Stimulated activated CD8-positive, alpha-beta memory T cell treated with anti-CD3 and anti-CD28 coated beads, Interleukin-4, amount 100 ng/mL, for 4 hours (primary cell): ENCODE results near the gene NLN.
"Not testable (repeated sequence)": the region's sequence is repeated elsewhere in the genome, so short reads cannot be mapped to it uniquely, and the experiment has no call there.

Experiments
- DNase-seq, 2 donors: peaks; one replicate each; pipeline ENCODE4 v3.0.0-alpha.2; 2020; ENCODE audit warnings: low read depth in 2 of 2, low spot score in 1 of 2

NLN gene

DNA sequence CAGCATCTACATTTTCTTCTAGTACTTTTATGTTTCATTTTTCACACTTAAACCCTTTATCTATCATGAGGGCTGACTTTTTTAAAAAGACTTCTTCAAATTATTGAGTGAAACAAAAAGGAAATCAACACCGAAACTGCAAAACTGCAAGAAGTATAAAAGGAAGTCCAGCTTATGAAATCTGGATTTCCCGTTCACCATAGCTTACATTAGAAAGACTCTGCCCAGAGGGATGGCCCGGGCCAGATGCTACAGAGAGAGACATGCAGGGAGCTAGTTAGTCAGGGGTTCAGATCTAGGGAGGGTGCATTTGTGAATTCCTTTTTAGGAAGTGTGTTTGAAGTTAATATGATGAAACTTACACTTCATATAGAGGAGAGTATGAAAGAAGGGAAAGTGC is 10.0 kb downstream of the NLN start:
- not testable (repeated sequence) for DNase-seq

DNA sequence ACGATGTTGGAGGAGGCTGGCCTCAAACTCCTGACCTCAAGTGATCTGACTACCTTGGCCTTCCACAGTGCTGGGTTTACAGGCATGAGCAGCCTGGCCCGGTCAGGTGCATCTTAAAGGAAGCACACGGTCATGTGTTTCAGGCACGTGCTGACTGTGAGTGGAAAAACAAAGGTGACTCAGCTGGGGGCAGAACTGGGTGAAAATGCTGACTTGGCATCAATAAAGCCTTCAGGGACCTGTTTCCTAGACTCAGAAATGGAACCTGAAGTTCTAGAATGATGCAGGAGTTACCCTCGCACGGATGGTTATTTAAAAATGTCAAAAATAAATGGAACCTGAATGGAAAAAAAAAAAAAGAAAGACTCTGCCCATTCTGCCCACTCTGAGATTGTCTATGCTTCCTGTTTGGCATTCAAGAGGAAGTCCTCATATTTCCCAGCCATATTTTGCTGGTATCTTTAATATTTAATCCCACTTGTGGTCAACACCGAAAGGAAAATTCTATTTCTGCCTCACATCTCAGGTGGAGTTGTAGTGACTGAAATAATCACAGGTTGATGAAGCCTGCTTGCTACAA is 12.3 kb downstream of the NLN start:
- DNase-seq, result not testable (repeated sequence)

DNA sequence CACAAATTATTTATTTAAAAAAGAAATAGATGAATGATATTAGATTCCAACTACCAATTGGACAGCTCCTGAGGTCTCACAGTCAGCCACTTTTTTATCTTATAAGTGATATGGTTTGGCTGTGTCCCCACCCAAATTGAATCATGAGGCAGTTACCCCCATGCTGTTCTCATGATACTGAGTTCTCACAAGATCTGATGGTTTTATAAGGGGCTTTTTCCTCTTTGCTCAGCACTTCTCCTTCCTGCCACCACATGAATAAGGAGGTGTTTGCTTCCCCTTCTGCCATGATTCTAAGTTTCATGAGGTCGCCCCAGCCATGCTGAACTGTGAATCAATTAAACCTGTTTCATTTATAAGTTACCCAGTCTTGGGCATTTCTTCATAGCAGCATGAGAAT is 12.9 kb downstream of the NLN start:
- DNase-seq, result no peak

DNA sequence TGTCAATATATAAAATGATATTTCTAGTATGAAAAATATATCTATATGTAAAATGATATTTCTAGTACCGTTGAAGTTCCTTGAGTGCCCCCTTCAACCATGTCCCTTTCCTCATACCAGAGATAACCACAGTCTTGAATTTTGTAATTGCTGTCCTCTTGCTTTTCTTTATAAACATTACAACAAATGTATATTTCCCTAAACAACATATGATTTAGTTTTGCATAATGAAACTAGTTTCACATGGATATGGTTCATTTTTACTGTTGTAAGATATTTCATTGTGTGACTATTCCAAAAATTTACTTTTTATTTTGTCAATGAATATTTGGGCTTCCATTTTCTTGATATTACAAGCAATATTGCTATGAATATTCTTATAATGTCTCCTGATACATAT is 14.0 kb downstream of the NLN start:
- DNase-seq, result no peak

DNA sequence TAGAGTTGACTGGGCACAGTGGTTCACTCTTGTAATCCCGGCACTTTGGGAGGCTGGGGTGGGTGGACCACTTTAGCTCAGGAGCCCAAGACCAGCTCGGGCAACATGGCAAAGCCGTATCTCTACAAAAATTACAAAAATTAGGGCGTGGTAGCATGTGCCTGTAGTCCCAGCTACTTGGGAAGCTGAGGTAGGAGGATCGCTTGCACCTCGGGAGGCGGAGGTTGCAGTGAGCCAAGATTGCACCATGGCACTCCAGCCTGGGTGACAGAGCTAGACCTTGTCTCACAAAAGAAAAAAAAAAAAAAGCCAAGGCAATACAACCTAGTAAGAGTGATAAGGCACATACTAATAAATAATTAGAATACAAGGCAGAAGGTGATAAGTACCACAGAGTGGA is 15.8 kb downstream of the NLN start:
- no peak for DNase-seq

DNA sequence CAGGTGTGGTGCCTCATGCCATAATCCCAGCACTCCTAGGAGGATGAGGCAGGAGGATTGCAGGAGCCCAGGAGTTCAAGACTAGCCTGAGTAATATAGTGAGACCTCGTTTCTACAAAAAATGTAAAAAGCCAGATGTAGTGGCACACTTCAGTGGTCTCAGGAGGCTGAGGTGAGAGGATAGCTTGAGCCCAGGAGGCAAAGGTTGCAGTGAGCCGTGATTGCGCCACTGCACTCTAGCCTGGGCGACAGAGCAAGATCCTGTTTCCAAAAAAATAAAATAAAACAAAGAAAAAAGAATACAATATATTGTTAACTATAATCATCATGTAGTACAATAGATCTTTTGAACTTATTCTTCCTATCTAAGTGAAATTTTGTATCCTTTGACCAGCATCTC is 16.3 kb downstream of the NLN start:
- DNase-seq, result no peak

DNA sequence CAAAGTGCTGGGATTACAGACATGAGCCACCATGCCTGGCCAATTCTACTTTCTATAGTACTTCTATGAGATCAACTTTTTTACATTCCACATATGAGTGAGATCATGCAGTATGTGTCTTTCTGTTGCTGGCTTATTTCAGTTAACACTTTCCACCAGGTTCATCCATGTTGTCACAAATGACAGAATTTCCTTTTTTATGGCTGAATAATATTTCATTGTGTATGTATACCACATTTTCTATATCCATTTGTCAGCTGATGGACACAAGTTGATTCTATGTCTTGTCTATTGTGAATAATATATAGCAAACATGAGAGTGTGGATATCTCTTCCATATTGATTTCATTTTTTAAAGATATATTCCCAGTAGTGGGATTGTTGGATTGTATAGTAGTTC is 17.2 kb downstream of the NLN start:
- no peak for DNase-seq

DNA sequence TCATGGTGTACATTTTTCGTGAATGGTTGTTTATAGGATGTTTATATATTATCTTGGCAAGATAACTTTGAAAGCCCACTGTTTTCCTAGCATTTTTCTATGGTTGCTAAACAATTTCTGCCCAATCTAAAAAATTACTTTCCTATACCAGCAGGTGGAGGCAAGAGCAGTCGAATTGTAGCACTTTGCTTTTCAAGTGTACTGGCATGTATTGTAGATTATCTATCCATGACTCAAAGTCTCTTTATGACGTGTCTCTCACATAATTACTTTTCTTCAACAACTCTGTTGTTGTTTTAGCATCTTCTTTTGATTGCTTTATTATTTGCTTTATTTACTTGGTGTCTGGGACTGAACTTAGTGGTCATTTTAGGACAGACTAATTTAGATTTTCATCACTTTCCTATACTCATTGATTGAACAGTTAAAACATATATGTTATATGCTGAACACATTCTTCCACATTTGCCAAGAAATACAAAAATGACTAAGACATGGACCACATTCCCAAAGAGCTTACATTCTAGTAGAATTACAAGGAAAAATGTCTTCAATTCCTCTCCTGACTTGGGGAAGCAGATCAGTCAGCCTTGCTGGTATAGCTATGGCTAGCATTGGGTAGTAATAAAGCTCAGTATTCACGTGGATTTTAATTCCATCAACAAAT is 20.7 kb downstream of the NLN start:
- DNase-seq, result no peak

DNA sequence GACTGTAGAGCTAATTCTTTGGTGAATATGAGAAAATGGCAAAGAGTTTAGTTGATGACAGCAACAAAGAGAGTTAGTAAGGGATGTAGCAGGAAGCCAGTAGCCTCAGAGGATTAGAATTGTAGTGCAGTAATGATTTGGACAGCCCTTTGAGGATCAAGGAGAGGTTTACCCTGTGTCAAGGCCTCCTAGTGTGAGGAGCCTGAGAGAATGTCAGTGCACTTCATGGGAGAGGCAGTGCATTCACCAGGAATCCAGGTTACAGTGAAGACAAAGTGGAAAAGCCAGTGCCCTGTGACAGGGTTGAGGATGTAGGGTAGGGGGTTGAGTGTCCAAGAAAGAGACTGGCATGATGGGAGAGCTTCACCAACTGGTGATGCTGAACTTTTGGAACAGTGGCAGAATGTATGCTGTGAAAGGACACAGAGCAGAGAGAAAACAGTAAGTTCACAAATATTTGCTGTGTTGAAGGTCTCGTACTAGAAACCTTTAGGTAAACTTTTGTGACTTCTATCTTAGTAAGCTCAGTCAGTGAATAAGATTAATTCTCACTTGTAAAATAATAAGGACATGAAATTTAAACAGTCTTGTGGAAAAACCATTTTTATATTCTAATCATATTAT is 27.3 kb downstream of the NLN start:
- DNase-seq, result no peak

DNA sequence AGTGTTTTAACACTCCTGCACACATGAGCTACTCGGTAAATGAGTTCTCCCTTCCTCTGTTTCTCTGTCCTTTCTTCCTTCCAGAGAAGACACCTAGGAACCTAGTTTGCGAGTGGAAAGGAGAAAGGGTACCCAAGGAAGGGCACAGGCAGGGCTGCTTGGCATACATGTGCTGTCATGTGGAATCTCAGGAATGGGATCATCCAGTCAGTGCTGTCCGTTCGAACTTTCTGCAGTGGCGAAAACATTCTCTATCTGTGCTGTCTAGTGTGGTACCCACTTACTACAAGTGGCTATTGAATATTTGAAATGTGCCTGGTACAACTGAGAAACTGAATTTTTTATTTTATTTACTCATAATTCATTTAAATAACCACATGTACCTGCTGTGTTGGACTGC is 28.0 kb downstream of the NLN start:
- DNase-seq, result no peak

DNA sequence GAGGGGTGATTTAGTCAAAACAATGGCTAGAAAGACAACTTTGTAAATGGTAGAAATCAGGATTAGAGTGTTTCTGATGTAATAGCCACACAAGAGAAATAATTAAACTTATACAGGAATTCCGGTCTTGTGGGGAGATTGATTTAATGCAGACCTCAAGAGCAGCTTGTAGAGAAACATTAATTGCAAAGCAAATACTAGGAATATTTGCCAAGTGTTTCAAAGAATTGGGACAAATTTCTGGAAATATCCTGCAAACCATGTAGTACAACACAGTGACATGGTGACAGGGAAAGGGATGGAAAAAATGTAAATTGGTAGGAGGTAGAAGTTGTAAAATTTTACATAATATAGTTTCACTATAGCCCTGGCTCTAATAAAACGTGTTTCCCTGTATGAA is 28.9 kb downstream of the NLN start:
- no peak for DNase-seq

DNA sequence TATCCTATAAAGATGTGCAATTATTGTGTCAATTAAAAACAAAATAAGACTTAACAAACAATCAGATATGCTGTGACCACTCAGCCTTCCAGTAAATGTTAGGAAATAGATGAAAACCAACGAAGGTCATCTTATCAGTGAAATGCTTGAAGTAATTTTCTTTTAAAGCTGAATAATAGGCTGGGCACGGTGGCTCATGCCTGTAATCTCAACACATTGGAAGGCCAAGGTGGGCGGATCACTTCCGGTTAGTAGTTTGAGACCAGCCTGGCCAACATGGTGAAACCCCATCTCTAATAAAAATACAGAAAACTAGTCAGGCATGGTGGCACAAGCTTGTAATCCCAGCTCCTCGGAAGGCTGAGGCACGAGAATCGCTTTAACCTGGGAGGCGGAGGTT is 31.2 kb downstream of the NLN start:
- DNase-seq, result no peak

DNA sequence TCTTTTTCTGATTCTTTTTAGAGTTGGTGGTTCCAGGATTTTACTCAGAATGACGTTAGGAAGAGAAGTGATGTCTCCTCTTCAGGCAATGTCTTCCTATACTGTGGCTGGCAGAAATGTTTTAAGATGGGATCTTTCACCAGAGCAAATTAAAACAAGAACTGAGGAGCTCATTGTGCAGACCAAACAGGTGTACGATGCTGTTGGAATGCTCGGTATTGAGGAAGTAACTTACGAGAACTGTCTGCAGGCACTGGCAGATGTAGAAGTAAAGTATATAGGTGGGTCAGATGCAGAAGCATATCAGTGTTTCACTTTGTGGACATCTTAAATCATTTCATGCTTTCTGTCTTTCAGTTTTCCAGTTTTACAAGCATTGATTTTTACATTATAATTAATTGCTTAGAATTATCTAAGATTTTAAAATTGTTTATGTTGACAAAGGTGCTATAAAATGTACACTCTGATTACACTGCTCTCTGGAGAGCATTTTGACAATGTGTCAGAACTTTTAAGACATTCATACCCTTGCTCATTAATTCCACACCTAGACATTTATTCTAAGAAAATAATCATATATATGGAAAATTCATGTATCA is 36.6 kb downstream of the NLN start:
- DNase-seq, result no peak

DNA sequence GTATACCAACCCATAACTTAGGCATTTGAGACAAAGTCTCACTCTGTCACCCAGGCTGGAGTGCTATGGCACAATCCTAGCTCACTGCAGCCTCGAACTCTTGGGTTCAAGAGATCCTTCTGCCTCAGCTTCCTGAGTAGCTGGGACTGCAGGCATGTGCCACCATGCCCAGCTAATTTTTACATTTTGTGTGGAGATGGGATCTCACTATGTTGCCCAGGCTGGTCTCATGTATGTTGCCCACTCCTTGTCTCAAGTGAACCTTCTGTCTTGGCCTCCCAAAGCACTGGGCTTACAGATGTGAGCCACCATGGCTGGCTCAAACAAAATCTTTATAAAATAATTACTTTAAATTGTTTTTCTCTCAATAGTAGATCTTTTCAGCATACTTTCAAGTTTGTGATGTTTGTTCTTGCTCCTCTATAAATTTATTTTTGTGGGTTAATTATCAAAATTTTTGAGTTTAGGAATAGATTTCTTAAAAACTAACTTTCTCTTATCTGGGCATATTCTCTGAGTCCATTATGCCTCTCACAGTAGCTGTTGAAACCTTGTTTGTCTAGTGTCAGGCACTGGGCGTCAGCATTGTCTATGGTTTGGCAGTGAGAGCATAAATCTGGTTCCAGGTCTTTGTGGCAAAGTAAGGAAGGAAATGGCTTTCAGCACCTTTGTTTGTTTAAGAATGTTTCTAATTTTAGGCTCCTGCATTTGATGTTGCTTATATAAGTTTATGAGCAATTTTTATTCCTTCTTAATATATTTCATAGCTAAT is 38.7 kb downstream of the NLN start:
- DNase-seq, result peak; percentile 11 to 15

DNA sequence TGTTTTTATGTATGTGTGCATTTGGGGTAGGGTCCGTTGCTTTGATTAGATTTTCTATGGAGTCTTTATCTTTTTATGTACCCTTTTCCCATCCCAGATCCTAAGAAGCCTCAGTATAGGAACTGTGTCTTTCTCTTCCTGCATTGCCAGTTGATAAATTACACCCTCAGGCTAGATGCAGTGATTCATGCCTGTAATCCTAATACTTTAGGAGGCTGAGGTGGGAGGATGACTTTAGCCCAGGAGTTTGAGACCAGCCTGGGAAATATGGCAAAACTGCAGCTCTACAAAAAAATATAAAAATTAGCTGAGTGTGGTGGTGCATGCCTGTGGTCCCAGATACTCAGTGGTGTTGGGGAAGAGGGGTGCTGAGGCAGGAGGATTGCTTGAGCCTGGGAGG is 40.2 kb downstream of the NLN start:
- DNase-seq, result no peak

DNA sequence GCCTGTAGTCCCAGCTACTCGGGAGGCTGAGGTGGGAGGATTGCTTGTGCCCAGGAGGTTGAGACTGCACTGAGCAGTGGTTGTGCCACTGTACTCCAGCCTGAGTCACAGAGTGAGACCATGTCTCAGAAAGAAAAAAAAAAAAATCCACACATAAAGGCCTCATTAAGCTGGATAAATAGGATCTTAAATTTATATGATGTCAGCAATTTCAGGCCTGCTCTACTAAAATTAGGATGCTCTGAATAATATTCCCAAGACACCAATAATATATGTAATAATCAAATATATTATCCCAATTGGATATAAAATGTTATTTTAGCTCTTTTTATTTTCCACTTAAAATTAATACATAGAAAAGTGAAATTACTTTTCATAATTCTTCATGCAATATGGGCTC is 43.6 kb downstream of the NLN start:
- no peak for DNase-seq

DNA sequence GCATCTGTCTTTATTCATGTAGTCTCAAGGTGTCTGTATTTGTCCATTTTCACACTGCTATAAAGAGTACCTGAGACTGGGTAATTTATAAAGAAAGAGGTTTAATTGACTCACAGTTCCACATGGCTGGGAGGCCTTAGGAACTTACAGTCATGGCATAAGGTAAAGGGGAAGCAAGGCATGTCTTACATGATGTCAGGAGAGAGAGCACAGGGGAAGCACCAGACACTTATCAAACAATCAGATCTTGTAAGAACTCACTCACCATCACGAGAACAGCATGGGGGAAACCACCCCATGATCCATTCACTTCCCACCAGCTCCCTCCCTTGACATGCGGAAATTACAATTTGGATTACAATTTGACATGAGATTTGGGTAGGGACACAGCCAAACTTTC is 44.2 kb downstream of the NLN start:
- DNase-seq, result no peak

DNA sequence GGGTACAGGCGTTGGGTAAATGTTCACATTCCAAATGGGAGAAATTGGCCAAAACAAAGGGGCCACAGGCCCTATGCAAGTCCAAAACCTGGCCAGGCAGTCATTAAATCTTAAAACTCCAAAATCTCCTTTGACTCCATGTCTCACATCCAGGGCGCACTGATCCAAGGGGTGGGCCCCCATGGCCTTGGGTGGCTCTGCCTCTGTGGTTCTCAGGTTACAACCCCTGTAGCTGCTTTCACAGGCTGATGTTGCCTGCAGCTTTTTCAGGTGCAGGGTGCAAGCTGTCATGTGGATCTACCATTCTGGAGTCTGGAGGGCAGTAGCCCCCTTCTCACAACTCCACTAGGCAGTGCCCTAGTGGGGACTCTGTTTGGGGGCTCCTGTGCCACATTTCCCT is 44.8 kb downstream of the NLN start:
- no peak for DNase-seq

DNA sequence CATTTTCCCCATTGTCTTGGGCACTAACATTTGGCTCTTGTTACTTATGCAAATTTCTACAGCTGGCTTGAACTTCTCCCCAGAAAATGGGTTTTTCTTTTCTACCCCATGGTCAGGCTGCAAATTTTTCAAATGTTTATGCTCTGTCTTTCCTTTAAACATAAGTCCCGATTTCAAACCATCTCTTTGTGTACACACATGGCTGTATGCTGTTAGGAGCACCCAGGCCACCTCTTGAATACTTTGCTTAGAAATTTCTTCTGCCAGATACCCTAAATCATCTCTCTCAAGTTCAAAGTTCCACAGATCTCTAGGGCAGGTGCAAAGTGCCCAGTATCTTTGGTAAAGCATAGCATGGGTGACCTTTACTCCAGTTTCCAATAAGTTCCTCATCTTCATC is 45.6 kb downstream of the NLN start:
- DNase-seq, result no peak

DNA sequence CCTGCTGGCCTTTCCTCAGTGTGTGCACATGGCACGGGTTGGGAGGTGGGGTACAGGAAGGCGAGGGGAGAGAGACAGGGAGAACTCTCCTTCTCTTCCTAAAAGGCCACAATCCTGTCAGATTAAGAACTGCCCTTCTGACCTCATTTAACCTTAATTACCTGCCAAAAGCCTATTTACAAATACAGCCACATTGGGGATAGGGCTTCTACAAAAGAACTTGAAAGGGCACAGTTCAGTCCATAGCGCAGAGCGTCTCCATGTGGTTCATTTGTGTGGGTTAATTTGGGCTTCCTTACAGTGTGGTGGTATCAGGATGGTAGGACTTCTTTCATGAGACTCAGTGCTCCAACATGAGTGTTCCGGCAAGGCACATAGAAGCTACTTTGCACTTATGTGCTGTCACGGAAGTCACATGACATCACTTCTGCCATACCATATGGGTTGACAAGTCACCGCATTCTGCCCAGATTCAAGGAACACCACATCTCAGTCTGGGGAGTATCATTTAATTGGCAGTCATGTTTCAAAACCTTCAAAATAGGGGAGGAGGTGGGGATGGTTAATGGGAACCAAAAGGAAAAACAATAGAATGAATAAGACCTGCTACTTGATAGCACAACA is 46.8 kb downstream of the NLN start:
- DNase-seq, result no peak

DNA sequence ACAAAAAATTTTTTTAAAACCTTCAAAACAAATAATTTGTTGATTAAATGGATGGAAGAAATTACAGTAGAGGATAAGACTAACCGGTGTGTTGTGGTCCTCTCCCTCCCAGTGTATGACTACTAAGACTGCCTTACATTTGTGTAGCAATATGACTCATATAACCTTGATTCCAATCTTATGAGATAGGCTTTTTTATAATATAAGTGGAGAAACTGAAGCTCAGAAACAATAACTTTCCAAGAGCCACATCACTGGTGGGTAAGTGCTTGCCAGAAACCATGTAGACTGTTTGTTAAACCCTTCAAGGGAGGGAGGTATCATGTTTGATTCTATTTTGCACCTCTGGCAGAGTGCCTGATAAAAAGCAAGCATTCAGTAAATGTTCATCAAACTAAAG is 47.5 kb downstream of the NLN start:
- no peak for DNase-seq
